ENCODE measurements around the gene LDAH.

LDAH gene

DNA sequence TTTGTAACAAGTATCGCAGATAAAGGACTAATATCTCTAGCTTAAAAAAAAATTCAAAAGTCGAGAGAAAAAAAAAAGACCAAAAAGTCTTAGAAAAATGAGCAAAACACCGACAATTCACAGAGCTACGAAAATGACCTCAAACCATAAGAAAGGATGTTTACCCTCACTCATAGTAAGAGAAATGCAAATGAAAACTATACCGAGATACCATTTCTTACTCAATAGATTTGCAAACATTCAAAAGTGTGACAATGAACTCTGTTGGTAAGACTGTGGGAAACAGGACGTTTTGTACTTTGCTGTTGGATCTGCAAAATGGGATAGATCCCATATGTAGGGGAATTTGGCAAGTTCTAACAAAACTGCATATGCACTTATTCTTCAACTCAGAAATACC, 39.9 kb upstream of the LDAH start (continued):
- TF ChIP-seq, protein P1, sequence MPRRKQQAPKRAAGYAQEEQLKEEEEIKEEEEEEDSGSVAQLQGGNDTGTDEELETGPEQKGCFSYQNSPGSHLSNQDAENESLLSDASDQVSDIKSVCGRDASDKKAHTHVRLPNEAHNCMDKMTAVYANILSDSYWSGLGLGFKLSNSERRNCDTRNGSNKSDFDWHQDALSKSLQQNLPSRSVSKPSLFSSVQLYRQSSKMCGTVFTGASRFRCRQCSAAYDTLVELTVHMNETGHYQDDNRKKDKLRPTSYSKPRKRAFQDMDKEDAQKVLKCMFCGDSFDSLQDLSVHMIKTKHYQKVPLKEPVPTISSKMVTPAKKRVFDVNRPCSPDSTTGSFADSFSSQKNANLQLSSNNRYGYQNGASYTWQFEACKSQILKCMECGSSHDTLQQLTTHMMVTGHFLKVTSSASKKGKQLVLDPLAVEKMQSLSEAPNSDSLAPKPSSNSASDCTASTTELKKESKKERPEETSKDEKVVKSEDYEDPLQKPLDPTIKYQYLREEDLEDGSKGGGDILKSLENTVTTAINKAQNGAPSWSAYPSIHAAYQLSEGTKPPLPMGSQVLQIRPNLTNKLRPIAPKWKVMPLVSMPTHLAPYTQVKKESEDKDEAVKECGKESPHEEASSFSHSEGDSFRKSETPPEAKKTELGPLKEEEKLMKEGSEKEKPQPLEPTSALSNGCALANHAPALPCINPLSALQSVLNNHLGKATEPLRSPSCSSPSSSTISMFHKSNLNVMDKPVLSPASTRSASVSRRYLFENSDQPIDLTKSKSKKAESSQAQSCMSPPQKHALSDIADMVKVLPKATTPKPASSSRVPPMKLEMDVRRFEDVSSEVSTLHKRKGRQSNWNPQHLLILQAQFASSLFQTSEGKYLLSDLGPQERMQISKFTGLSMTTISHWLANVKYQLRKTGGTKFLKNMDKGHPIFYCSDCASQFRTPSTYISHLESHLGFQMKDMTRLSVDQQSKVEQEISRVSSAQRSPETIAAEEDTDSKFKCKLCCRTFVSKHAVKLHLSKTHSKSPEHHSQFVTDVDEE (CRISPR knock-in tag; IDR thresholded peaks at IDR 0.05), result no peak

DNA sequence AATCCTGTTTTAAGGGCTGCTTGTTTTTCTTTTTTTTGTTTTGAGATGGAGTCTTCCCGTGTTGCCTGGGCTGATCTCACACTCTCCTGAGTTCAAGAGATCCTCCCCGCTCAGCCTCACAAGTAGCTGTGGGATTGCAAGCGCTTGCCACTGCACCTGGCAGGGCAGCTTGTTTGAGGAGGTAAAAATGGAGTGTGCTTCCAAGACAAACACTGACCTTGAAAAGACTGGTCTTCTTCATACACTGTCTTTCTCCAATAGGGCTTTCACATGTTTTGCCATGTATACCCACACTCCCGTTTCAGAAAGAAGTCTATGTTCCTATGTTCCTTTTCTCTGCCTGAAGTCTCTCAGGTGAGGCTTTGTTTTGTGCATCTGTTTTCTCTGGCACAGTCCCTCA, 32.6 kb upstream of the LDAH start:
- no peak for TF ChIP-seq TOX (CRISPR knock-in tag; IDR thresholded peaks at IDR 0.05; ENCODE audit: borderline replicate concordance)
- no peak for TF ChIP-seq OSR1 (CRISPR knock-in tag; IDR thresholded peaks at IDR 0.05)
- no peak for TF ChIP-seq CSDC2 (CRISPR knock-in tag; IDR thresholded peaks at IDR 0.05)
- TF ChIP-seq, protein P2, sequence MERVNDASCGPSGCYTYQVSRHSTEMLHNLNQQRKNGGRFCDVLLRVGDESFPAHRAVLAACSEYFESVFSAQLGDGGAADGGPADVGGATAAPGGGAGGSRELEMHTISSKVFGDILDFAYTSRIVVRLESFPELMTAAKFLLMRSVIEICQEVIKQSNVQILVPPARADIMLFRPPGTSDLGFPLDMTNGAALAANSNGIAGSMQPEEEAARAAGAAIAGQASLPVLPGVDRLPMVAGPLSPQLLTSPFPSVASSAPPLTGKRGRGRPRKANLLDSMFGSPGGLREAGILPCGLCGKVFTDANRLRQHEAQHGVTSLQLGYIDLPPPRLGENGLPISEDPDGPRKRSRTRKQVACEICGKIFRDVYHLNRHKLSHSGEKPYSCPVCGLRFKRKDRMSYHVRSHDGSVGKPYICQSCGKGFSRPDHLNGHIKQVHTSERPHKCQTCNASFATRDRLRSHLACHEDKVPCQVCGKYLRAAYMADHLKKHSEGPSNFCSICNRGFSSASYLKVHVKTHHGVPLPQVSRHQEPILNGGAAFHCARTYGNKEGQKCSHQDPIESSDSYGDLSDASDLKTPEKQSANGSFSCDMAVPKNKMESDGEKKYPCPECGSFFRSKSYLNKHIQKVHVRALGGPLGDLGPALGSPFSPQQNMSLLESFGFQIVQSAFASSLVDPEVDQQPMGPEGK (CRISPR knock-in tag; IDR thresholded peaks at IDR 0.05; ENCODE audit: borderline replicate concordance), result no peak
- TF ChIP-seq TCF4 (CRISPR knock-in tag; IDR thresholded peaks at IDR 0.05; ENCODE audit: borderline replicate concordance), result no peak
- no peak for TF ChIP-seq ZNF70 (CRISPR knock-in tag; IDR thresholded peaks at IDR 0.05)
- TF ChIP-seq SNAI2 (CRISPR knock-in tag; IDR thresholded peaks at IDR 0.05), result no peak
- TF ChIP-seq ARNTL (CRISPR knock-in tag; IDR thresholded peaks at IDR 0.05; ENCODE audit: borderline replicate concordance, low read depth), result no peak

DNA sequence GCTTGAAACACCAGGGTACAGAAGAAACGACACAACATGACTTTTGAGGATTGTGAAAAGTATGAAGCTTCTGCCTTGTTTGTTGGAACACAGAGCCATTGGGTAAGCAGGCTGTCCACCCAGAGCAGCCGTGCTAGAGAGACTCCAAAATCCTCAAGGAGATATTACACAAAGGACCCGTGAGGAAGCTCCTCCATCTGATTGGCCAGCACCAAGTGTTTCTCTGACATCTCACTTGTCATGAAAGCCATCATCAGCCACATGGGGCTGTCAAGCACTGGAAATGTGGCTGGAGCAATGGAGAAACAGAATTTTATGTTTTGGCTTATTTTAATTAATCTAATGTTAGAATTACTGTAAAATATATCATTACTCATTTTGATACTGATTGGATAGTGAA, 29.8 kb upstream of the LDAH start:
- ATAC-seq, result no peak
- TF ChIP-seq, protein P3, sequence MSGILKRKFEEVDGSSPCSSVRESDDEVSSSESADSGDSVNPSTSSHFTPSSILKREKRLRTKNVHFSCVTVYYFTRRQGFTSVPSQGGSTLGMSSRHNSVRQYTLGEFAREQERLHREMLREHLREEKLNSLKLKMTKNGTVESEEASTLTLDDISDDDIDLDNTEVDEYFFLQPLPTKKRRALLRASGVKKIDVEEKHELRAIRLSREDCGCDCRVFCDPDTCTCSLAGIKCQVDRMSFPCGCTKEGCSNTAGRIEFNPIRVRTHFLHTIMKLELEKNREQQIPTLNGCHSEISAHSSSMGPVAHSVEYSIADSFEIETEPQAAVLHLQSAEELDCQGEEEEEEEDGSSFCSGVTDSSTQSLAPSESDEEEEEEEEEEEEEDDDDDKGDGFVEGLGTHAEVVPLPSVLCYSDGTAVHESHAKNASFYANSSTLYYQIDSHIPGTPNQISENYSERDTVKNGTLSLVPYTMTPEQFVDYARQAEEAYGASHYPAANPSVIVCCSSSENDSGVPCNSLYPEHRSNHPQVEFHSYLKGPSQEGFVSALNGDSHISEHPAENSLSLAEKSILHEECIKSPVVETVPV (CRISPR knock-in tag; IDR thresholded peaks at IDR 0.05), result no peak
- no peak for TF ChIP-seq ZNF565 (CRISPR knock-in tag; conservative IDR thresholded peaks at IDR 0.05; ENCODE audit: low read depth)
- no peak for TF ChIP-seq TOX (CRISPR knock-in tag; IDR thresholded peaks at IDR 0.05; ENCODE audit: borderline replicate concordance)
- TF ChIP-seq RARB (CRISPR knock-in tag; IDR thresholded peaks at IDR 0.05), result no peak
- no peak for TF ChIP-seq ZC3H10 (CRISPR knock-in tag; IDR thresholded peaks at IDR 0.05)
- TF ChIP-seq ESRRG (CRISPR knock-in tag; IDR thresholded peaks at IDR 0.05), result no peak
- TF ChIP-seq ARNTL (CRISPR knock-in tag; IDR thresholded peaks at IDR 0.05; ENCODE audit: borderline replicate concordance, low read depth), result no peak
- TF ChIP-seq, protein P4, sequence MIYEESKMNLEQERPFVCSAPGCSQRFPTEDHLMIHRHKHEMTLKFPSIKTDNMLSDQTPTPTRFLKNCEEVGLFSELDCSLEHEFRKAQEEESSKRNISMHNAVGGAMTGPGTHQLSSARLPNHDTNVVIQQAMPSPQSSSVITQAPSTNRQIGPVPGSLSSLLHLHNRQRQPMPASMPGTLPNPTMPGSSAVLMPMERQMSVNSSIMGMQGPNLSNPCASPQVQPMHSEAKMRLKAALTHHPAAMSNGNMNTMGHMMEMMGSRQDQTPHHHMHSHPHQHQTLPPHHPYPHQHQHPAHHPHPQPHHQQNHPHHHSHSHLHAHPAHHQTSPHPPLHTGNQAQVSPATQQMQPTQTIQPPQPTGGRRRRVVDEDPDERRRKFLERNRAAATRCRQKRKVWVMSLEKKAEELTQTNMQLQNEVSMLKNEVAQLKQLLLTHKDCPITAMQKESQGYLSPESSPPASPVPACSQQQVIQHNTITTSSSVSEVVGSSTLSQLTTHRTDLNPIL (CRISPR knock-in tag; IDR thresholded peaks at IDR 0.05; ENCODE audit: low read depth), result no peak
- no peak for TF ChIP-seq ZFP3 (CRISPR knock-in tag; IDR thresholded peaks at IDR 0.05)
- TF ChIP-seq ISL1 (CRISPR knock-in tag; IDR thresholded peaks at IDR 0.05), result no peak
- TF ChIP-seq, protein P2 (CRISPR knock-in tag; IDR thresholded peaks at IDR 0.05; ENCODE audit: borderline replicate concordance), result no peak
- TF ChIP-seq ZFP30 (CRISPR knock-in tag; IDR thresholded peaks at IDR 0.05), result no peak
- TF ChIP-seq TCF4 (CRISPR knock-in tag; IDR thresholded peaks at IDR 0.05; ENCODE audit: borderline replicate concordance), result no peak
- no peak for TF ChIP-seq BACH2 (CRISPR knock-in tag; IDR thresholded peaks at IDR 0.05; ENCODE audit: borderline replicate concordance)
- no peak for TF ChIP-seq SNAI2 (CRISPR knock-in tag; IDR thresholded peaks at IDR 0.05)
- no peak for TF ChIP-seq ZNF70 (CRISPR knock-in tag; IDR thresholded peaks at IDR 0.05)
- TF ChIP-seq, protein P5, sequence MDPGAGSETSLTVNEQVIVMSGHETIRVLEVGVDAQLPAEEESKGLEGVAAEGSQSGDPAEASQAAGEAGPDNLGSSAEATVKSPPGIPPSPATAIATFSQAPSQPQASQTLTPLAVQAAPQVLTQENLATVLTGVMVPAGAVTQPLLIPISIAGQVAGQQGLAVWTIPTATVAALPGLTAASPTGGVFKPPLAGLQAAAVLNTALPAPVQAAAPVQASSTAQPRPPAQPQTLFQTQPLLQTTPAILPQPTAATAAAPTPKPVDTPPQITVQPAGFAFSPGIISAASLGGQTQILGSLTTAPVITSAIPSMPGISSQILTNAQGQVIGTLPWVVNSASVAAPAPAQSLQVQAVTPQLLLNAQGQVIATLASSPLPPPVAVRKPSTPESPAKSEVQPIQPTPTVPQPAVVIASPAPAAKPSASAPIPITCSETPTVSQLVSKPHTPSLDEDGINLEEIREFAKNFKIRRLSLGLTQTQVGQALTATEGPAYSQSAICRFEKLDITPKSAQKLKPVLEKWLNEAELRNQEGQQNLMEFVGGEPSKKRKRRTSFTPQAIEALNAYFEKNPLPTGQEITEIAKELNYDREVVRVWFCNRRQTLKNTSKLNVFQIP (CRISPR knock-in tag; IDR thresholded peaks at IDR 0.05; ENCODE audit: borderline replicate concordance, low read depth), result no peak
- TF ChIP-seq ZNF8 (CRISPR knock-in tag; IDR thresholded peaks at IDR 0.05), result no peak
- TF ChIP-seq PPARA (CRISPR knock-in tag; IDR thresholded peaks at IDR 0.05; ENCODE audit: borderline replicate concordance), result no peak

More for the DNA sequence above, 32.6 kb upstream of the LDAH start:
- ATAC-seq, result no peak

All from SK-N-SH treated with all-trans-retinoic acid at 6 μM for 48 hours (cell line).